GM12878 (cell line): ENCODE results near the gene WBP1L.

ENCODE experiments used
- CEBPB ChIP-seq, 2 experiments: fragments of 150-350 bp in 1 of 2; IDR thresholded peaks; 2 replicates each; pipeline ENCODE4 v1.6.1; 2012 to 2014; ENCODE audit warnings: low read depth in 2 of 2, low read length in 2 of 2, borderline replicate concordance in 1 of 2, inconsistent platforms in 1 of 2
- E2F4 ChIP-seq: IDR thresholded peaks from 2 replicates; pipeline ENCODE4 v1.6.1; 2012; ENCODE audit warnings: low read depth, low read length, improper control_type of control experiment
- POLR2AphosphoS5 ChIP-seq: IDR thresholded peaks from 2 replicates; pipeline ENCODE4 v1.6.1; 2011; ENCODE audit warnings: mild to moderate bottlenecking, low read length, inconsistent platforms
- RAD21 ChIP-seq: IDR thresholded peaks from 2 replicates; pipeline ENCODE4 v1.6.1; 2011; ENCODE audit warnings: mild to moderate bottlenecking, low read depth, low read length, moderate library complexity; ENCODE audit not compliant: insufficient read depth
- SMC3 ChIP-seq: IDR thresholded peaks from 2 replicates; pipeline ENCODE4 v1.6.1; 2011; ENCODE audit warnings: low read length, improper control_type of control experiment, borderline replicate concordance
- TF ChIP-seq, protein P1 (sequence below), 3 experiments: IDR thresholded peaks in 2 of 3; conservative IDR thresholded peaks in 1 of 3; 2 replicates each; pipeline ENCODE4 v1.5.1; 2011; ENCODE audit warnings: low read depth in 3 of 3, low read length in 3 of 3, mild to moderate bottlenecking in 3 of 3, control low read depth in 2 of 3, moderate library complexity in 2 of 3, inconsistent platforms in 1 of 3, mixed read lengths in 1 of 3; ENCODE audit not compliant: control insufficient read depth in 2 of 3, insufficient read depth in 1 of 3; ENCODE audit errors: extremely low read depth in 1 of 3

GRCh38 chr10:102704915-102705314, 38.8 kb upstream of the WBP1L start:
- TF ChIP-seq, protein P1, sequence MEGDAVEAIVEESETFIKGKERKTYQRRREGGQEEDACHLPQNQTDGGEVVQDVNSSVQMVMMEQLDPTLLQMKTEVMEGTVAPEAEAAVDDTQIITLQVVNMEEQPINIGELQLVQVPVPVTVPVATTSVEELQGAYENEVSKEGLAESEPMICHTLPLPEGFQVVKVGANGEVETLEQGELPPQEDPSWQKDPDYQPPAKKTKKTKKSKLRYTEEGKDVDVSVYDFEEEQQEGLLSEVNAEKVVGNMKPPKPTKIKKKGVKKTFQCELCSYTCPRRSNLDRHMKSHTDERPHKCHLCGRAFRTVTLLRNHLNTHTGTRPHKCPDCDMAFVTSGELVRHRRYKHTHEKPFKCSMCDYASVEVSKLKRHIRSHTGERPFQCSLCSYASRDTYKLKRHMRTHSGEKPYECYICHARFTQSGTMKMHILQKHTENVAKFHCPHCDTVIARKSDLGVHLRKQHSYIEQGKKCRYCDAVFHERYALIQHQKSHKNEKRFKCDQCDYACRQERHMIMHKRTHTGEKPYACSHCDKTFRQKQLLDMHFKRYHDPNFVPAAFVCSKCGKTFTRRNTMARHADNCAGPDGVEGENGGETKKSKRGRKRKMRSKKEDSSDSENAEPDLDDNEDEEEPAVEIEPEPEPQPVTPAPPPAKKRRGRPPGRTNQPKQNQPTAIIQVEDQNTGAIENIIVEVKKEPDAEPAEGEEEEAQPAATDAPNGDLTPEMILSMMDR (IDR thresholded peaks at IDR 0.05 in 2 of 3, conservative IDR thresholded peaks at IDR 0.05 in 1 of 3; ENCODE audit: control insufficient read depth in 2 of 3, extremely low read depth in 1 of 3, insufficient read depth in 1 of 3, low read depth in 3 of 3, low read length in 3 of 3): no peak
- TF ChIP-seq E2F4 (no peak), RAD21 (no peak), SMC3 (no peak), CEBPB (IDR thresholded peaks at IDR 0.05; ENCODE audit: borderline replicate concordance in 1 of 2, low read depth in 2 of 2, low read length in 2 of 2) (no peak), POLR2AphosphoS5 (no peak)
